Measurements from ENCODE around the gene RHOB. TPM values are rescaled to one million over a fixed set of nuclear protein-coding genes. Genes with fewer than 3 reads are reported as not detected.

The RHOB gene
- total and polyA plus RNA-seq, 2 of the 13 experiments (the other 11 are each of a cell fraction or from before 2014, with no cell fraction given), result 192 to 268 TPM

GRCh38 chr2:20423359-20423758 lies 23.5 kb upstream of the RHOB start:
- in situ Hi-C loops (cut with HindIII; ENCODE audit: extremely low pct_ligation_motif_present, low pct_unique_long_range_greater_than_20kb), result no loop called here
- Histone ChIP-seq H3K27ac (ENCODE audit: extremely low read length, insufficient read depth, low read length) (no peak overlapping the region), H3K4me3 (replicated peaks in 1 of 3; ENCODE audit: insufficient read depth in 1 of 3, low read depth in 2 of 3, low read length in 3 of 3) (no peak overlapping the region), H4K20me1 (ENCODE audit: insufficient read depth, low read length) (no peaks in the 10 kb centered on the region), H3K79me2 (ENCODE audit: insufficient read depth, low read length) (no peaks in the 10 kb centered on the region), H3K27me3 (ENCODE audit: control insufficient read depth in 1 of 2, insufficient read depth in 2 of 2, low read length in 2 of 2) (peaks cover 1 to 45% of the 10 kb centered on the region in 2 experiments), H3K4me2 (ENCODE audit: low read depth, low read length) (no peak overlapping the region), H3K9me3 (ENCODE audit: low read length) (no peaks in the 10 kb centered on the region), H3K4me1 (ENCODE audit: insufficient read depth, low read length) (peaks cover 72% of the 10 kb centered on the region), H3K9ac (ENCODE audit: insufficient read depth, low read depth, low read length) (no peak overlapping the region), H3K36me3 (replicated peaks in 1 of 2; ENCODE audit: control insufficient read depth in 1 of 2, insufficient read depth in 2 of 2, low read length in 2 of 2) (no peaks in the 10 kb centered on the region), H2AFZ (ENCODE audit: low read length) (no peak overlapping the region)
- ChIA-PET CTCF (ENCODE audit: low intra/inter-chr PET ratio, low total read pairs) (no interaction called here), POLR2A (interaction anchor here (1.5 to 8.6 kb wide), 4 partner anchors 12 to 25 kb away, joined by 4 to 95 read pairs (median 20); partner anchors contain the start of gene RHOB)
- 50% methylated on average over 6 of the region's 6 CpGs for WGBS (ENCODE audit: low lambda C conversion rate)
- no TSS peak for BruUV-seq (replicated peaks)
- ATAC-seq (no peak), DNase-seq (ENCODE audit: low spot score) (no peak), FAIRE-seq (no peak)
- intact Hi-C loops (cut with micrococcal nuclease; ENCODE audit: unreplicated experiment), result no loop called here
- TF ChIP-seq ZNF441 (CRISPR knock-in tag; IDR thresholded peaks at IDR 0.05; ENCODE audit: borderline replicate concordance), result no peak
- TF ChIP-seq ZNF747 (CRISPR knock-in tag; IDR thresholded peaks at IDR 0.05; ENCODE audit: borderline replicate concordance), result no peak
- no peak for TF ChIP-seq ZNF546 (CRISPR knock-in tag; conservative IDR thresholded peaks at IDR 0.05)
- TF ChIP-seq SYNCRIP (IDR thresholded peaks at IDR 0.05; ENCODE audit: insufficient read depth, low read depth, low read length), result no peak
- no peak for TF ChIP-seq ZNF335 (CRISPR knock-in tag; IDR thresholded peaks at IDR 0.05)
- TF ChIP-seq ZKSCAN1 (IDR thresholded peaks at IDR 0.05; ENCODE audit: low read length), result no peak
- TF ChIP-seq ZNF503 (CRISPR knock-in tag; IDR thresholded peaks at IDR 0.05), result no peak
- no peak for TF ChIP-seq ZNF225 (CRISPR knock-in tag; IDR thresholded peaks at IDR 0.05)
- no peak for TF ChIP-seq ZFP37 (CRISPR knock-in tag; IDR thresholded peaks at IDR 0.05; ENCODE audit: borderline replicate concordance)
- TF ChIP-seq ZNF33B (CRISPR knock-in tag; IDR thresholded peaks at IDR 0.05), result no peak
- TF ChIP-seq CBX2 (IDR thresholded peaks at IDR 0.05; ENCODE audit: low read depth, low read length), result no peak
- no peak for TF ChIP-seq CBX2 (CRISPR knock-in tag; IDR thresholded peaks at IDR 0.05; ENCODE audit: low read depth)
- no peak for TF ChIP-seq ZNF451 (CRISPR knock-in tag; IDR thresholded peaks at IDR 0.05)
- no peak for TF ChIP-seq HOXD1 (CRISPR knock-in tag; IDR thresholded peaks at IDR 0.05)
- TF ChIP-seq MEIS1 (CRISPR knock-in tag; IDR thresholded peaks at IDR 0.05; ENCODE audit: borderline replicate concordance), result no peak
- TF ChIP-seq, protein P1, sequence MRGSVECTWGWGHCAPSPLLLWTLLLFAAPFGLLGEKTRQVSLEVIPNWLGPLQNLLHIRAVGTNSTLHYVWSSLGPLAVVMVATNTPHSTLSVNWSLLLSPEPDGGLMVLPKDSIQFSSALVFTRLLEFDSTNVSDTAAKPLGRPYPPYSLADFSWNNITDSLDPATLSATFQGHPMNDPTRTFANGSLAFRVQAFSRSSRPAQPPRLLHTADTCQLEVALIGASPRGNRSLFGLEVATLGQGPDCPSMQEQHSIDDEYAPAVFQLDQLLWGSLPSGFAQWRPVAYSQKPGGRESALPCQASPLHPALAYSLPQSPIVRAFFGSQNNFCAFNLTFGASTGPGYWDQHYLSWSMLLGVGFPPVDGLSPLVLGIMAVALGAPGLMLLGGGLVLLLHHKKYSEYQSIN (CRISPR knock-in tag; IDR thresholded peaks at IDR 0.05; ENCODE audit: borderline replicate concordance), result no peak
- TF ChIP-seq ZNF652 (CRISPR knock-in tag; IDR thresholded peaks at IDR 0.05; ENCODE audit: borderline replicate concordance, low read depth), result no peak
- no peak for TF ChIP-seq KDM5A (IDR thresholded peaks at IDR 0.05; ENCODE audit: borderline replicate concordance, low read length)
- TF ChIP-seq, protein P2, sequence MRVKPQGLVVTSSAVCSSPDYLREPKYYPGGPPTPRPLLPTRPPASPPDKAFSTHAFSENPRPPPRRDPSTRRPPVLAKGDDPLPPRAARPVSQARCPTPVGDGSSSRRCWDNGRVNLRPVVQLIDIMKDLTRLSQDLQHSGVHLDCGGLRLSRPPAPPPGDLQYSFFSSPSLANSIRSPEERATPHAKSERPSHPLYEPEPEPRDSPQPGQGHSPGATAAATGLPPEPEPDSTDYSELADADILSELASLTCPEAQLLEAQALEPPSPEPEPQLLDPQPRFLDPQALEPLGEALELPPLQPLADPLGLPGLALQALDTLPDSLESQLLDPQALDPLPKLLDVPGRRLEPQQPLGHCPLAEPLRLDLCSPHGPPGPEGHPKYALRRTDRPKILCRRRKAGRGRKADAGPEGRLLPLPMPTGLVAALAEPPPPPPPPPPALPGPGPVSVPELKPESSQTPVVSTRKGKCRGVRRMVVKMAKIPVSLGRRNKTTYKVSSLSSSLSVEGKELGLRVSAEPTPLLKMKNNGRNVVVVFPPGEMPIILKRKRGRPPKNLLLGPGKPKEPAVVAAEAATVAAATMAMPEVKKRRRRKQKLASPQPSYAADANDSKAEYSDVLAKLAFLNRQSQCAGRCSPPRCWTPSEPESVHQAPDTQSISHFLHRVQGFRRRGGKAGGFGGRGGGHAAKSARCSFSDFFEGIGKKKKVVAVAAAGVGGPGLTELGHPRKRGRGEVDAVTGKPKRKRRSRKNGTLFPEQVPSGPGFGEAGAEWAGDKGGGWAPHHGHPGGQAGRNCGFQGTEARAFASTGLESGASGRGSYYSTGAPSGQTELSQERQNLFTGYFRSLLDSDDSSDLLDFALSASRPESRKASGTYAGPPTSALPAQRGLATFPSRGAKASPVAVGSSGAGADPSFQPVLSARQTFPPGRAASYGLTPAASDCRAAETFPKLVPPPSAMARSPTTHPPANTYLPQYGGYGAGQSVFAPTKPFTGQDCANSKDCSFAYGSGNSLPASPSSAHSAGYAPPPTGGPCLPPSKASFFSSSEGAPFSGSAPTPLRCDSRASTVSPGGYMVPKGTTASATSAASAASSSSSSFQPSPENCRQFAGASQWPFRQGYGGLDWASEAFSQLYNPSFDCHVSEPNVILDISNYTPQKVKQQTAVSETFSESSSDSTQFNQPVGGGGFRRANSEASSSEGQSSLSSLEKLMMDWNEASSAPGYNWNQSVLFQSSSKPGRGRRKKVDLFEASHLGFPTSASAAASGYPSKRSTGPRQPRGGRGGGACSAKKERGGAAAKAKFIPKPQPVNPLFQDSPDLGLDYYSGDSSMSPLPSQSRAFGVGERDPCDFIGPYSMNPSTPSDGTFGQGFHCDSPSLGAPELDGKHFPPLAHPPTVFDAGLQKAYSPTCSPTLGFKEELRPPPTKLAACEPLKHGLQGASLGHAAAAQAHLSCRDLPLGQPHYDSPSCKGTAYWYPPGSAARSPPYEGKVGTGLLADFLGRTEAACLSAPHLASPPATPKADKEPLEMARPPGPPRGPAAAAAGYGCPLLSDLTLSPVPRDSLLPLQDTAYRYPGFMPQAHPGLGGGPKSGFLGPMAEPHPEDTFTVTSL (CRISPR knock-in tag; IDR thresholded peaks at IDR 0.05; ENCODE audit: borderline replicate concordance), result no peak
